Neural progenitor cell (in vitro differentiated cells): ENCODE data around the gene SLC16A12. TPM values are rescaled to one million over a fixed set of nuclear protein-coding genes. Genes with fewer than 3 reads are reported as not detected.
A peak's percentile ranks its signal among the peaks of the same experiment; 100 is the strongest.

Experiments used
- DNase-seq: peaks from one replicate; pipeline ENCODE4 v3.0.0-alpha.2; 2016; ENCODE audit warnings: low spot score
- H2AFZ ChIP-seq: fragments of 200-600 bp; sonication (generic); replicated peaks from 2 replicates; pipeline ENCODE4 v1.6.1; 2016; ENCODE audit warnings: antibody characterized with exemption
- H3F3A ChIP-seq: fragments of 200-600 bp; sonication (generic); 2 replicates; pipeline ENCODE4 v1.6.1; 2016; ENCODE audit warnings: antibody characterized with exemption, low read depth
- H3K27ac ChIP-seq: fragments of 200-600 bp; sonication (generic); 2 replicates; pipeline ENCODE4 v1.5.1; 2016; ENCODE audit warnings: mild to moderate bottlenecking
- H3K27me3 ChIP-seq: fragments of 200-600 bp; sonication (generic); 2 replicates; pipeline ENCODE4 v1.6.1; 2016; ENCODE audit warnings: mild to moderate bottlenecking, moderate library complexity
- H3K36me3 ChIP-seq: fragments of 200-600 bp; sonication (generic); 2 replicates; pipeline ENCODE4 v1.5.1; 2016
- H3K4me1 ChIP-seq: fragments of 200-600 bp; sonication (generic); 2 replicates; pipeline ENCODE4 v1.6.1; 2016; ENCODE audit warnings: mixed run types
- H3K4me2 ChIP-seq: fragments of 200-600 bp; sonication (generic); 2 replicates; pipeline ENCODE4 v1.6.1; 2016
- H3K4me3 ChIP-seq: fragments of 200-600 bp; sonication (generic); 2 replicates; pipeline ENCODE4 v1.5.1; 2016
- H3K79me2 ChIP-seq: fragments of 200-600 bp; sonication (generic); 2 replicates; pipeline ENCODE4 v1.6.1; 2016; ENCODE audit warnings: low read depth
- H3K9ac ChIP-seq: fragments of 200-600 bp; sonication (generic); 2 replicates; pipeline ENCODE4 v1.6.1; 2016
- H3K9me3 ChIP-seq: fragments of 200-600 bp; sonication (generic); 2 replicates; pipeline ENCODE4 v1.5.1; 2016; ENCODE audit warnings: low read depth
- H4K20me1 ChIP-seq: fragments of 200-600 bp; sonication (generic); 2 replicates; pipeline ENCODE4 v1.6.1; 2016; ENCODE audit warnings: low read depth
- H3K27ac Mint-ChIP-seq: 3 replicates; pipeline ENCODE4 v1.8.0; 2021; ENCODE audit warnings: mixed read lengths
- H3K27me3 Mint-ChIP-seq: 2 replicates; pipeline ENCODE4 v1.8.0; 2022; ENCODE audit warnings: low read depth, mild to moderate bottlenecking, inconsistent platforms, moderate library complexity, mixed read lengths; ENCODE audit not compliant: insufficient read depth
- H3K36me3 Mint-ChIP-seq: 3 replicates; pipeline ENCODE4 v1.8.0; 2021; ENCODE audit warnings: mixed read lengths
- H3K4me1 Mint-ChIP-seq: 3 replicates; pipeline ENCODE4 v1.8.0; 2021; ENCODE audit warnings: mixed read lengths
- H3K4me3 Mint-ChIP-seq: 3 replicates; pipeline ENCODE4 v1.8.0; 2021; ENCODE audit warnings: mild to moderate bottlenecking, moderate library complexity, mixed read lengths
- H3K9me3 Mint-ChIP-seq: 3 replicates; pipeline ENCODE4 v1.8.0; 2020; ENCODE audit warnings: mixed read lengths
- EZH2 ChIP-seq: fragments of 200-600 bp; sonication (generic); IDR thresholded peaks from 2 replicates; pipeline ENCODE4 v1.6.1; 2017; ENCODE audit warnings: antibody characterized with exemption, mild to moderate bottlenecking, moderate library complexity
- EZH2phosphoT487 ChIP-seq: fragments of 200-600 bp; sonication (generic); IDR thresholded peaks from 2 replicates; pipeline ENCODE4 v1.6.1; 2017; ENCODE audit warnings: antibody characterized with exemption
- total RNA-seq: library from RNA; depleted of rRNA; stranded (reverse); fragments of >200 nt; gene quantifications from 2 replicates; pipeline ENCODE4 v1.2.3, GENCODE V29; 2015; ENCODE audit warnings: low replicate concordance
- TF ChIP-seq, protein P1 (sequence below): fragments of 200-600 bp; sonication (generic); IDR thresholded peaks from 2 replicates; pipeline ENCODE4 v1.5.1; 2017; ENCODE audit warnings: antibody characterized with exemption, mild to moderate bottlenecking

Gene SLC16A12
- total RNA-seq, 1 donor from 2014 or later = not detected

DNA sequence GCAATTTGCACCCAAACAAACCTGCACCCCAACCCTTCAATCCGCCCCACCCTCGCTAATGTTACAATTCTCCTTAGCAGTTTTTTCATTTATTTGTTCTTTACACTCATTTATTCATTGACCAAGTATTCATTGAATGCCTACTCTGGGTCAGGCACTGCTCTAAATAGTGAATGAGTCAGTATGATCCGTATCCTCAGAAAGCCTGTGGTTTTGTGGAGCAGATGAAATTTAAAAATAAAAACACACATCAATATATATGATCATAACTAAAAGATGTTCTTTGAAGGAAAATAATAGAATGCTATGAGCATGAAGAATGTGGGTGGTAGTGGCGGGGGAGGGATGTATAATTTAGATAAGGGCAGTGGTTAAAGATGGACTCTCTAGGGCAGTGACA lies 107.8 kb downstream of the SLC16A12 start:
- Mint-ChIP-seq H3K4me3 (no peak overlapping the region), H3K27ac (no peak overlapping the region), H3K36me3 (no peaks in the 10 kb centered on the region), H3K27me3 (no peaks in the 10 kb centered on the region), H3K4me1 (no peaks in the 10 kb centered on the region), H3K9me3 (no peaks in the 10 kb centered on the region)
- H3K27ac ChIP-seq = no peak overlapping the region
- no peaks in the 10 kb centered on the region for H3K4me1 ChIP-seq
- no peaks in the 10 kb centered on the region for H4K20me1 ChIP-seq
- no peak for TF ChIP-seq EZH2phosphoT487
- TF ChIP-seq, protein P1, sequence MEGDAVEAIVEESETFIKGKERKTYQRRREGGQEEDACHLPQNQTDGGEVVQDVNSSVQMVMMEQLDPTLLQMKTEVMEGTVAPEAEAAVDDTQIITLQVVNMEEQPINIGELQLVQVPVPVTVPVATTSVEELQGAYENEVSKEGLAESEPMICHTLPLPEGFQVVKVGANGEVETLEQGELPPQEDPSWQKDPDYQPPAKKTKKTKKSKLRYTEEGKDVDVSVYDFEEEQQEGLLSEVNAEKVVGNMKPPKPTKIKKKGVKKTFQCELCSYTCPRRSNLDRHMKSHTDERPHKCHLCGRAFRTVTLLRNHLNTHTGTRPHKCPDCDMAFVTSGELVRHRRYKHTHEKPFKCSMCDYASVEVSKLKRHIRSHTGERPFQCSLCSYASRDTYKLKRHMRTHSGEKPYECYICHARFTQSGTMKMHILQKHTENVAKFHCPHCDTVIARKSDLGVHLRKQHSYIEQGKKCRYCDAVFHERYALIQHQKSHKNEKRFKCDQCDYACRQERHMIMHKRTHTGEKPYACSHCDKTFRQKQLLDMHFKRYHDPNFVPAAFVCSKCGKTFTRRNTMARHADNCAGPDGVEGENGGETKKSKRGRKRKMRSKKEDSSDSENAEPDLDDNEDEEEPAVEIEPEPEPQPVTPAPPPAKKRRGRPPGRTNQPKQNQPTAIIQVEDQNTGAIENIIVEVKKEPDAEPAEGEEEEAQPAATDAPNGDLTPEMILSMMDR = no peak
- no peak for TF ChIP-seq EZH2
- no peaks in the 10 kb centered on the region for H3K79me2 ChIP-seq
- H3K4me2 ChIP-seq = no peak overlapping the region
- no peaks in the 10 kb centered on the region for H3F3A ChIP-seq
- H3K9ac ChIP-seq = no peak overlapping the region
- no peak overlapping the region for H2AFZ ChIP-seq
- H3K4me3 ChIP-seq = no peak overlapping the region
- H3K9me3 ChIP-seq = no peaks in the 10 kb centered on the region
- DNase-seq = no peak
- H3K27me3 ChIP-seq = no peaks in the 10 kb centered on the region
- no peaks in the 10 kb centered on the region for H3K36me3 ChIP-seq

DNA sequence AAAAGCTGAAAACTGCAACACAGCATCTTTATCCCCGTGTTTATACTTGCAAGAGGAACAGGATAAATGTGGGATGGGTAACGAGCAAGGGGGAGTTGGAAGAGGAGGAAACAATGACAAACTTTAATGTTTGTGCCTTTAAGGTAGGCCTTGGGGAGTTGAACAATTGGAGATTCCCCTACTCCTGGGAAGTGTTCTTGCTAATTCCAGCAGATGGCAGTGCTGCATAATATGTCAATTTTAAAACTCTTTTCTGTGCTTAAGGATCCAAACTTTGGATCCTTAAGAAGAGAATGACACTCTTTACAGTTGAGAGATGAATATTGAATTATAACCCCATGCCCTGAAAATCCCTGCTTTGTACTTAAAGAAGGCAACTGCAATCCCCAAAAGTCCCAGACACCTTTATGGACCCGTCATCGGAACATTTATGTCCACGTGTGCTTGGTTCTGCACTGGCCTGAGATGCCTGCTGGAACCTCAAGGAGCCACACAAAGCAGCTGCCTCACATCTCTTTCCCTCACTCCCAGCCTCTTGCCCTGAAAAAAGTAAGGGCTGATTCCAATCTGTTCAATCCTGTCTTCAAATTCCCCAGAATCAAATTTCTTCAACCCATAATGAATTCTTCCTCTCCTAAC lies 109.0 kb downstream of the SLC16A12 start:
- H3K4me3 Mint-ChIP-seq = no peak overlapping the region
- no peaks in the 10 kb centered on the region for H3K4me1 Mint-ChIP-seq
- Histone ChIP-seq H3K79me2 (no peaks in the 10 kb centered on the region), H3K4me2 (no peak overlapping the region), H3K4me3 (no peak overlapping the region), H3K36me3 (no peaks in the 10 kb centered on the region), H3K27ac (no peak overlapping the region), H3K4me1 (no peaks in the 10 kb centered on the region), H3K27me3 (no peaks in the 10 kb centered on the region), H3F3A (no peaks in the 10 kb centered on the region), H3K9me3 (no peaks in the 10 kb centered on the region), H3K9ac (no peak overlapping the region), H4K20me1 (no peaks in the 10 kb centered on the region), H2AFZ (peak overlapping the region; percentile 78)
- no peaks in the 10 kb centered on the region for H3K9me3 Mint-ChIP-seq
- no peak overlapping the region for H3K27ac Mint-ChIP-seq
- DNase-seq = peak; percentile 60
- no peaks in the 10 kb centered on the region for H3K36me3 Mint-ChIP-seq
- no peaks in the 10 kb centered on the region for H3K27me3 Mint-ChIP-seq
- TF ChIP-seq EZH2 (no peak), EZH2phosphoT487 (no peak)
- TF ChIP-seq, protein P1 = peak; percentile 84

DNA sequence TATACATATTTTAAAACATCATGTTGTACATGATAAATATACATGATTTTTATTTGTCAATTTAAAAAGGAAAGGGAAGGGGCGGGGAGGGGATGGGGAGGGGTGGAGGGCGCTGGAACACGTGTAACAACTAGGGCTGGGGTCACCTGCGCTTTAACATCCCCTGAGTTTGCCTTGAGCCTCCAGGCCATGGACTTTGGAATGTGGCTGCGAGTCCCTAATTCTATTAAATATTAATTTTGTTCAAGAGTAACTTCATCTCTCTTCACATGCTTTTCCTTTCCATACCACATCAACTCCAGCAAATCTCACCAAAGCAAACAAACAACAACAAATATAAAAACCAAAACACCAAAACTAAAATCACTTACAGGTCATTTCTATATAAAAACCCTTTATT lies 110.4 kb downstream of the SLC16A12 start:
- no peak overlapping the region for H3K4me2 ChIP-seq
- H3K27ac ChIP-seq = no peak overlapping the region
- Mint-ChIP-seq H3K4me3 (no peak overlapping the region), H3K4me1 (no peaks in the 10 kb centered on the region), H3K9me3 (no peaks in the 10 kb centered on the region), H3K27me3 (no peaks in the 10 kb centered on the region), H3K36me3 (peaks cover 2% of the 10 kb centered on the region), H3K27ac (no peak overlapping the region)
- no peak overlapping the region for H3K4me3 ChIP-seq
- H2AFZ ChIP-seq = no peak overlapping the region
- TF ChIP-seq EZH2phosphoT487 = no peak
- H3K4me1 ChIP-seq = no peaks in the 10 kb centered on the region
- no peaks in the 10 kb centered on the region for H3F3A ChIP-seq
- H3K27me3 ChIP-seq = no peaks in the 10 kb centered on the region
- H3K36me3 ChIP-seq = no peaks in the 10 kb centered on the region
- no peaks in the 10 kb centered on the region for H4K20me1 ChIP-seq
- no peaks in the 10 kb centered on the region for H3K9me3 ChIP-seq
- no peak for DNase-seq
- H3K79me2 ChIP-seq = no peaks in the 10 kb centered on the region
- no peak overlapping the region for H3K9ac ChIP-seq

DNA sequence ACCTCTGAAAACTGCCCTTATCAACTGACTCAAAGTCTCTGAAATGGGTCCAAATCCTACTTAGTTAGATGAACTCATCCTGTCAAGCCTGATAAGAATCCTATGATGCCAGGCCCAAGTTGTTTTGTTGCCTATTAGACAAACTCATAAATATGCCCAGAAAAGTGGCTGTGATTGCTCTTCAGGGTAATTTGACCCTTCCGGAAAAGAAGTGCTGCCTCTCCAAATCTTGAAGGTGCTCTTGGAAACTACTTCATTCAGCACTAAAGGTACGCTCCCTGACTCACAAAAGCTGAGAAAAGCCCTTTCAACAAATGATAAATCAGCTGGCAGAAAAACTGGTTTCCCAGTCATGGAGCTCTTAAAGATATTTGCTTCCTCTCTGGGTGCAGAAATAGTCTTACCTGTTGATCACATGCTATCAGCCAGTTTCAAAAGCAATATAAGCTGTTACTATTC lies 114.3 kb downstream of the SLC16A12 start:
- H3K4me3 Mint-ChIP-seq = no peak overlapping the region
- H3K9ac ChIP-seq = no peak overlapping the region
- no peak for DNase-seq
- peaks cover 2% of the 10 kb centered on the region for H3K4me1 Mint-ChIP-seq
- H3K27me3 Mint-ChIP-seq = no peaks in the 10 kb centered on the region
- no peaks in the 10 kb centered on the region for H4K20me1 ChIP-seq
- H3K27me3 ChIP-seq = peaks cover 8% of the 10 kb centered on the region
- peaks cover 1% of the 10 kb centered on the region for H3K9me3 Mint-ChIP-seq
- no peak overlapping the region for H3K4me2 ChIP-seq
- H3K4me3 ChIP-seq = no peak overlapping the region
- H3K9me3 ChIP-seq = no peaks in the 10 kb centered on the region
- TF ChIP-seq EZH2 (no peak), EZH2phosphoT487 (no peak)
- no peaks in the 10 kb centered on the region for H3F3A ChIP-seq
- H3K27ac Mint-ChIP-seq = no peak overlapping the region
- no peaks in the 10 kb centered on the region for H3K4me1 ChIP-seq
- H3K27ac ChIP-seq = no peak overlapping the region
- H3K36me3 Mint-ChIP-seq = peaks cover 16% of the 10 kb centered on the region
- no peak overlapping the region for H2AFZ ChIP-seq
- no peaks in the 10 kb centered on the region for H3K79me2 ChIP-seq
- H3K36me3 ChIP-seq = no peaks in the 10 kb centered on the region
